H1 (cell line): ENCODE measurements around the gene RNF26. TPM values are rescaled to one million over a fixed set of nuclear protein-coding genes. Genes with fewer than 3 reads are reported as not detected.

Source experiments
- CTCF ChIA-PET: fragments of 300-600 bp; sonication (Branson Sonifier 250); formaldehyde crosslinking; loops from one replicate; lab custom pipeline; 2021; ENCODE audit not compliant: partially characterized antibody; lab: Charles Lee
- POLR2A ChIA-PET: fragments of 300-600 bp; sonication (Branson Sonifier 250); formaldehyde crosslinking; loops from one replicate; lab custom pipeline; 2021; ENCODE audit warnings: inconsistent platforms; ENCODE audit not compliant: partially characterized antibody; lab: Charles Lee
- DNase-seq, 2 experiments: peaks; one replicate each; pipeline versions ENCODE4 v3.0.0 to v3.0.0-alpha.2; 2010 to 2022; ENCODE audit warnings: low spot score in 2 of 2, low read depth in 1 of 2, mixed read lengths in 1 of 2
- FAIRE-seq: peaks from 2 replicates; lab custom pipeline; 2011; peaks lifted over from hg19 to GRCh38; lab: Jason Lieb, UNC
- H2AFZ ChIP-seq: 2 replicates; pipeline ENCODE4 v1.8.1; 2012; ENCODE audit warnings: low read length, inconsistent platforms
- H2AK5ac ChIP-seq: 2 replicates; pipeline ENCODE4 v1.6.1; 2013; ENCODE audit warnings: low read depth, low read length
- H2BK120ac ChIP-seq: replicated peaks from 2 replicates; pipeline ENCODE3; 2013; ENCODE audit warnings: low read depth, low read length, inconsistent platforms
- H2BK12ac ChIP-seq: 2 replicates; pipeline ENCODE4 v1.6.1; 2013; ENCODE audit warnings: low read depth, low read length
- H2BK15ac ChIP-seq: 2 replicates; pipeline ENCODE4 v1.6.1; 2013; ENCODE audit warnings: low read length
- H2BK20ac ChIP-seq: 2 replicates; pipeline ENCODE4 v1.6.1; 2013; ENCODE audit warnings: low read length
- H2BK5ac ChIP-seq: 2 replicates; pipeline ENCODE4 v1.6.1; 2013; ENCODE audit warnings: low read depth, low read length
- H3K14ac ChIP-seq: 2 replicates; pipeline ENCODE4 v1.6.1; 2013; ENCODE audit warnings: inconsistent platforms; ENCODE audit not compliant: insufficient read length
- H3K18ac ChIP-seq: 2 replicates; pipeline ENCODE4 v1.6.1; 2013; ENCODE audit warnings: low read length; ENCODE audit errors: extremely low read depth
- H3K23ac ChIP-seq: 2 replicates; pipeline ENCODE4 v1.6.1; 2013; ENCODE audit warnings: inconsistent platforms; ENCODE audit not compliant: insufficient read length
- H3K23me2 ChIP-seq: 2 replicates; pipeline ENCODE4 v1.6.1; 2013; ENCODE audit warnings: low read depth, low read length
- H3K27ac ChIP-seq: 2 replicates; pipeline ENCODE4 v1.6.1; 2011; ENCODE audit warnings: low read depth, low read length, inconsistent platforms
- H3K27me3 ChIP-seq, 4 experiments: replicated peaks in 1 of 4; 1 replicate in 1 of 4; 2 replicates in 3 of 4; pipeline versions ENCODE4 v1.6.1 to v1.8.1; 2011 to 2013; ENCODE audit warnings: low read length in 3 of 4, mild to moderate bottlenecking in 3 of 4, inconsistent platforms in 2 of 4, mixed read lengths in 2 of 4, moderate library complexity in 1 of 4; ENCODE audit not compliant: control insufficient read depth in 3 of 4, insufficient read depth in 3 of 4; ENCODE audit errors: extremely low read depth in 1 of 4
- H3K36me3 ChIP-seq, 4 experiments: 2 replicates each; pipeline versions ENCODE4 v1.6.1 to v1.8.1; 2011 to 2013; ENCODE audit warnings: mild to moderate bottlenecking in 4 of 4, low read length in 3 of 4, moderate library complexity in 2 of 4, control low read depth in 1 of 4, inconsistent platforms in 1 of 4; ENCODE audit not compliant: insufficient read depth in 4 of 4, control insufficient read depth in 2 of 4
- H3K4ac ChIP-seq: replicated peaks from 2 replicates; pipeline ENCODE3; 2013; ENCODE audit warnings: low read length, low read depth, mixed read lengths, inconsistent platforms; ENCODE audit not compliant: insufficient read length
- H3K4me1 ChIP-seq, 4 experiments: replicated peaks in 1 of 4; 1 replicate in 1 of 4; 2 replicates in 3 of 4; pipeline versions ENCODE4 v1.6.1 to v1.8.1; 2011 to 2013; ENCODE audit warnings: low read length in 3 of 4, inconsistent platforms in 2 of 4, mixed read lengths in 1 of 4; ENCODE audit not compliant: insufficient read depth in 4 of 4, control insufficient read depth in 3 of 4
- H3K4me2 ChIP-seq, 2 experiments: 2 replicates each; pipeline versions ENCODE4 v1.6.1 to v1.8.1; 2011 to 2013; ENCODE audit warnings: low read depth in 2 of 2, low read length in 2 of 2, control low read depth in 1 of 2, inconsistent platforms in 1 of 2, mild to moderate bottlenecking in 1 of 2; ENCODE audit not compliant: insufficient read depth in 1 of 2
- H3K4me3 ChIP-seq, 4 experiments: fragments of 200-600, 300-600 bp in 1 of 4; sonication (generic), shearing (Covaris generic), sonication (Bioruptor Twin) in 1 of 4; 2 replicates each; pipeline versions ENCODE4 v1.5.1 to v1.8.1; 2011 to 2016; ENCODE audit warnings: low read length in 4 of 4, low read depth in 3 of 4, control low read depth in 2 of 4, inconsistent platforms in 2 of 4, mild to moderate bottlenecking in 2 of 4, mixed read lengths in 1 of 4, moderate library complexity in 1 of 4; ENCODE audit not compliant: insufficient read depth in 2 of 4; ENCODE audit errors: extremely low read depth in 1 of 4
- H3K56ac ChIP-seq: replicated peaks from 2 replicates; pipeline ENCODE3; 2013; ENCODE audit warnings: low read depth, mild to moderate bottlenecking, mixed read lengths, low read length, inconsistent platforms; ENCODE audit not compliant: insufficient read length
- H3K79me1 ChIP-seq: 2 replicates; pipeline ENCODE4 v1.6.1; 2013; ENCODE audit warnings: low read depth, low read length, control low read depth
- H3K79me2 ChIP-seq, 2 experiments: 2 replicates each; pipeline versions ENCODE4 v1.6.1 to v1.8.1; 2012 to 2013; ENCODE audit warnings: low read length in 2 of 2, mild to moderate bottlenecking in 2 of 2, inconsistent platforms in 1 of 2; ENCODE audit not compliant: insufficient read depth in 2 of 2, control insufficient read depth in 1 of 2
- H3K9ac ChIP-seq, 4 experiments: replicated peaks in 1 of 4; 1 replicate in 1 of 4; 2 replicates in 3 of 4; pipeline versions ENCODE4 v1.6.1 to v1.8.1; 2011 to 2013; ENCODE audit warnings: low read depth in 3 of 4, low read length in 3 of 4, control low read depth in 2 of 4, mild to moderate bottlenecking in 2 of 4, moderate library complexity in 2 of 4, inconsistent platforms in 1 of 4; ENCODE audit errors: extremely low read depth in 1 of 4
- H3K9me3 ChIP-seq, 2 experiments: 2 replicates each; pipeline versions ENCODE4 v1.6.1 to v1.8.1; 2012 to 2013; ENCODE audit warnings: mild to moderate bottlenecking in 2 of 2, moderate library complexity in 2 of 2, control low read depth in 1 of 2, inconsistent platforms in 1 of 2, low read depth in 1 of 2, low read length in 1 of 2, mixed read lengths in 1 of 2; ENCODE audit not compliant: insufficient read depth in 2 of 2
- H4K20me1 ChIP-seq, 2 experiments: replicated peaks in 1 of 2; 2 replicates each; pipeline versions ENCODE3 to v1.8.1; 2011 to 2013; ENCODE audit warnings: inconsistent platforms in 2 of 2, low read length in 2 of 2, mild to moderate bottlenecking in 1 of 2; ENCODE audit not compliant: insufficient read depth in 2 of 2, control insufficient read depth in 1 of 2
- H4K5ac ChIP-seq: 2 replicates; pipeline ENCODE4 v1.6.1; 2013; ENCODE audit warnings: low read length, low read depth, mixed read lengths, inconsistent platforms; ENCODE audit not compliant: insufficient read length
- H4K8ac ChIP-seq: 2 replicates; pipeline ENCODE4 v1.8.0; 2013; ENCODE audit warnings: mild to moderate bottlenecking, moderate library complexity, low read length, inconsistent platforms; ENCODE audit not compliant: insufficient read depth; ENCODE audit errors: extremely low read depth
- H4K91ac ChIP-seq: replicated peaks from 2 replicates; pipeline ENCODE3; 2013; ENCODE audit warnings: low read length, mixed read lengths, inconsistent platforms; ENCODE audit not compliant: insufficient read length
- ATF3 ChIP-seq: IDR thresholded peaks from 2 replicates; pipeline ENCODE4 v1.6.1; 2011; ENCODE audit warnings: low read depth, mild to moderate bottlenecking, low read length; ENCODE audit not compliant: insufficient read depth
- BACH1 ChIP-seq: IDR thresholded peaks from 2 replicates; pipeline ENCODE4 v1.6.1; 2012; ENCODE audit warnings: low read length, improper control_type of control experiment
- CEBPB ChIP-seq: IDR thresholded peaks from 2 replicates; pipeline ENCODE4 v1.6.1; 2012; ENCODE audit warnings: low read depth, low read length
- CHD1 ChIP-seq: IDR thresholded peaks from 2 replicates; pipeline ENCODE4 v1.6.1; 2012; ENCODE audit warnings: low read depth, low read length, improper control_type of control experiment
- CREB1 ChIP-seq: IDR thresholded peaks from 2 replicates; pipeline ENCODE4 v1.6.1; 2012; ENCODE audit warnings: inconsistent platforms
- EGR1 ChIP-seq: IDR thresholded peaks from 2 replicates; pipeline ENCODE4 v1.6.1; 2011; ENCODE audit warnings: low read depth, low read length, borderline replicate concordance
- FOSL1 ChIP-seq: IDR thresholded peaks from 2 replicates; pipeline ENCODE4 v1.6.1; 2011; ENCODE audit warnings: mild to moderate bottlenecking, low read depth, low read length, moderate library complexity; ENCODE audit not compliant: insufficient read depth
- GABPA ChIP-seq: IDR thresholded peaks from 2 replicates; pipeline ENCODE4 v1.6.1; 2011; ENCODE audit warnings: mild to moderate bottlenecking, low read length, moderate library complexity, borderline replicate concordance; ENCODE audit not compliant: insufficient read depth
- RFX5 ChIP-seq: IDR thresholded peaks from 2 replicates; pipeline ENCODE4 v1.6.1; 2011; ENCODE audit warnings: low read depth, low read length, improper control_type of control experiment, borderline replicate concordance
- SAP30 ChIP-seq: fragments of 300-600 bp; sonication (generic); IDR thresholded peaks from 2 replicates; pipeline ENCODE4 v1.7.1; 2012; ENCODE audit warnings: low read length, moderate library complexity, mild to moderate bottlenecking, inconsistent platforms; ENCODE audit not compliant: insufficient read depth, insufficient replicate concordance
- TAF7 ChIP-seq: optimal IDR thresholded peaks from 2 replicates; pipeline ENCODE3; 2011; ENCODE audit warnings: low read depth, mild to moderate bottlenecking, inconsistent platforms, low read length, moderate library complexity, borderline replicate concordance
- ZNF274 ChIP-seq: IDR thresholded peaks from 2 replicates; pipeline ENCODE4 v1.7.0; 2012; ENCODE audit warnings: low read length, borderline replicate concordance; ENCODE audit errors: extremely low read depth
- WGBS, 2 experiments: shearing (Covaris generic) in 1 of 2; methylation state at CpG; one replicate each; pipeline versions ENCODE4 v1.1.6 to v1.1.7; 2013 to 2015; ENCODE audit warnings: low lambda C conversion rate in 2 of 2, mixed read lengths in 2 of 2, inconsistent platforms in 1 of 2, low coverage in 1 of 2, missing lambda C conversion rate in 1 of 2; ENCODE audit not compliant: insufficient replicate concordance in 2 of 2, insufficient coverage in 1 of 2, insufficient read length in 1 of 2; ENCODE audit errors: extremely low coverage in 1 of 2, missing lambda C conversion rate in 1 of 2; 5-methylcytosine and 5-hydroxymethylcytosine counted together
- polyA plus RNA-seq, 7 experiments: library from polyadenylated mRNA; depleted of rRNA in 3 of 7; stranded (reverse) in 5 of 7; unstranded in 2 of 7; fragments of >200 nt in 5 of 7; fragments of 200-250 nt in 2 of 7; gene quantifications; 1 replicate in 5 of 7; 2 replicates in 1 of 7; 4 replicates in 1 of 7; pipeline versions ENCODE4 v1.2.1 to v1.2.3, GENCODE V29; 2011 to 2013; ENCODE audit warnings: missing spikeins in 2 of 7, mixed read lengths in 2 of 7
- total RNA-seq: library from RNA; stranded (reverse); fragmentation: NEBNext Ultra II Directional; extraction: Animal tissue kit (Norgen Biotek cat#: 25700); gene quantifications from 2 replicates; pipeline ENCODE4 v1.2.1, GENCODE V29; 2021

RNF26 gene
- total and polyA plus RNA-seq, 2 of the 8 experiments (the other 6 are each of a cell fraction or from before 2014, with no cell fraction given): 82.7 to 84.0 TPM

GRCh38 chr11:119332111-119332765 is 2.1 kb upstream of the RNF26 start:
- DNase-seq (no peak), FAIRE-seq (no peak)
- 77% methylated on average over 4 of the region's 4 CpGs; no CpG with 5 or more reads in 1 of the 2 experiments for WGBS, 2 experiments
- Histone ChIP-seq H3K4ac (no peak overlapping the region), H3K4me3 (no peak overlapping the region), H4K8ac (no peak overlapping the region), H3K79me1 (peaks cover 12% of the 10 kb centered on the region), H3K27me3 (no peaks in the 10 kb centered on the region), H3K9ac (no peak overlapping the region), H3K18ac (no peak overlapping the region), H2BK20ac (no peak overlapping the region), H3K9me3 (no peaks in the 10 kb centered on the region), H2BK12ac (peak overlapping the region; percentile 96; the same call in 1 of the 2 replicates), H2BK5ac (no peak overlapping the region), H4K91ac (no peak overlapping the region), H2BK120ac (no peak overlapping the region), H2AFZ (0 out of 2 replicates have a peak overlapping the region, but pooled peaks have one; percentile 45), H3K4me2 (no peak overlapping the region), H2BK15ac (no peak overlapping the region), H3K27ac (no peak overlapping the region), H3K23me2 (peaks cover 4% of the 10 kb centered on the region; the same call in 1 of the 2 replicates), H4K5ac (no peak overlapping the region), H2AK5ac (no peak overlapping the region), H3K4me1 (peaks cover 0 to 10% (median 8%) of the 10 kb centered on the region in 4 experiments; a peak in 6 of 7 replicates), H3K56ac (no peak overlapping the region), H3K79me2 (peaks cover 5 to 26% of the 10 kb centered on the region in 2 experiments; a peak in 3 of 4 replicates), H4K20me1 (peaks cover 0 to 7% of the 10 kb centered on the region in 2 experiments), H3K14ac (no peak overlapping the region), H3K36me3 (peaks cover 0 to 6% (median 2%) of the 10 kb centered on the region in 4 experiments; a peak in 1 of 8 replicates), H3K23ac (no peak overlapping the region)
- CTCF ChIA-PET: interaction anchor here (1.0 to 20.0 kb wide), 4 partner anchors 11 to 49 kb away, joined by 3 to 415 read pairs (median 4); partner anchors contain the start of gene MCAM
- POLR2A ChIA-PET: interaction anchor here (1.1 to 3.9 kb wide), 2 partner anchors 10 to 17 kb away, joined by 4 to 15 read pairs; no protein-coding TSS in a partner anchor
- no peak for TF ChIP-seq CREB1
- no peak for TF ChIP-seq CEBPB
- no peak for TF ChIP-seq GABPA
- no peak for TF ChIP-seq CHD1
- TF ChIP-seq BACH1: no peak
- no peak for TF ChIP-seq ATF3
- no peak for TF ChIP-seq SAP30
- no peak for TF ChIP-seq FOSL1
- TF ChIP-seq EGR1: no peak
- no peak for TF ChIP-seq TAF7
- no peak for TF ChIP-seq ZNF274
- TF ChIP-seq RFX5: no peak
